ENCODE results near the gene THEMIS2. TPM values are rescaled to one million over a fixed set of nuclear protein-coding genes. Genes with fewer than 3 reads are reported as not detected.

Gene THEMIS2
- total and polyA plus RNA-seq, 2 of the 8 experiments (the other 6 are each of a cell fraction or from before 2014, with no cell fraction given), result 12.4 to 28.0 TPM

DNA sequence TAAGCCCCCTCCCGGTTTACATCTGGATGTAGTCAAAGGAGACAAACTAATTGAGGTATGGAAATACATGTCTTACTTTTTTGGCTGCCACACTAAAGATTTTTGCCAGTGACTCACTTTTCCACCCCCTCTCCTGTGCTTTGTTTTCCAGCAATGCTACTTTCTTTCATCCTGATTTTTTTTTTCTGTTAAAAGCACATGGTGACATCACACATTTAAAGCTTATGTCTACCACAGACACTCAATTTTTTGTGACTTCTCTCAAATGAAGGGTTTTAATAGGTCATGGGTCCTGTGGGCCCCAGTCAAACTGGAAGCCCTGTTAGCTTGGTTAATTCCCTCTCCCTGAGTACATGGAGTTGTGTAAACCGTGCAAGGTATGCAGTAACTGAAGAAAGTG is 39.6 kb upstream of the THEMIS2 start:
- no peak overlapping the region for H3K27ac ChIP-seq (ENCODE audit: low read depth, low read length)
- H4K20me1 ChIP-seq (replicated peaks in 1 of 2; ENCODE audit: control insufficient read depth in 1 of 2, insufficient read depth in 2 of 2, low read length in 2 of 2), result no peaks in the 10 kb centered on the region
- POLR2A ChIA-PET (ENCODE audit: partially characterized antibody), result interaction anchor here (1.0 to 3.3 kb wide), 2 partner anchors 9 to 161 kb away, joined by 3 to 14 read pairs; partner anchors contain the start of gene IFI6

More for the DNA sequence above, 39.6 kb upstream of the THEMIS2 start:
- Histone ChIP-seq H4K5ac (ENCODE audit: insufficient read length, low read depth, low read length) (no peak overlapping the region), H3K23me2 (ENCODE audit: low read depth, low read length) (peaks cover 4% of the 10 kb centered on the region; the same call in 1 of the 2 replicates), H3K9ac (replicated peaks in 1 of 4; ENCODE audit: extremely low read depth in 1 of 4, low read depth in 3 of 4, low read length in 3 of 4) (no peak overlapping the region), H4K8ac (ENCODE audit: extremely low read depth, insufficient read depth, low read length) (no peak overlapping the region), H2AFZ (ENCODE audit: low read length) (no peak overlapping the region), H4K91ac (replicated peaks; ENCODE audit: insufficient read length, low read length) (no peak overlapping the region), H3K4me1 (replicated peaks in 1 of 4; ENCODE audit: control insufficient read depth in 3 of 4, insufficient read depth in 4 of 4, low read length in 3 of 4) (no peaks in the 10 kb centered on the region; a peak in 2 of 7 replicates), H3K4ac (replicated peaks; ENCODE audit: insufficient read length, low read depth, low read length) (no peak overlapping the region), H3K9me3 (ENCODE audit: insufficient read depth in 2 of 2, low read depth in 1 of 2, low read length in 1 of 2) (no peaks in the 10 kb centered on the region), H2BK20ac (ENCODE audit: low read length) (no peak overlapping the region), H2AK5ac (ENCODE audit: low read depth, low read length) (no peak overlapping the region), H3K4me2 (ENCODE audit: insufficient read depth in 1 of 2, low read depth in 2 of 2, low read length in 2 of 2) (no peak overlapping the region; a peak in 1 of 4 replicates), H2BK5ac (ENCODE audit: low read depth, low read length) (no peak overlapping the region), H3K4me3 (ENCODE audit: extremely low read depth in 1 of 4, insufficient read depth in 2 of 4, low read depth in 3 of 4, low read length in 4 of 4) (no peak overlapping the region), H3K14ac (ENCODE audit: insufficient read length) (no peak overlapping the region), H2BK15ac (ENCODE audit: low read length) (no peak overlapping the region), H3K27me3 (replicated peaks in 1 of 4; ENCODE audit: control insufficient read depth in 3 of 4, extremely low read depth in 1 of 4, insufficient read depth in 3 of 4, low read length in 3 of 4) (no peaks in the 10 kb centered on the region), H3K79me1 (ENCODE audit: low read depth, low read length) (0 out of 2 replicates have a peak, but pooled peaks cover 2% of the 10 kb centered on the region), H2BK120ac (replicated peaks; ENCODE audit: low read depth, low read length) (no peak overlapping the region), H2BK12ac (ENCODE audit: low read depth, low read length) (no peak overlapping the region), H3K79me2 (ENCODE audit: control insufficient read depth in 1 of 2, insufficient read depth in 2 of 2, low read length in 2 of 2) (peaks cover 17 to 58% of the 10 kb centered on the region in 2 experiments), H3K18ac (ENCODE audit: extremely low read depth, low read length) (no peak overlapping the region), H3K23ac (ENCODE audit: insufficient read length) (no peak overlapping the region), H3K56ac (replicated peaks; ENCODE audit: insufficient read length, low read depth, low read length) (no peak overlapping the region), H3K36me3 (ENCODE audit: control insufficient read depth in 2 of 4, insufficient read depth in 4 of 4, low read length in 3 of 4) (peaks cover 5 to 24% (median 10%) of the 10 kb centered on the region in 4 experiments; a peak in 6 of 8 replicates)
- TF ChIP-seq SAP30 (IDR thresholded peaks at IDR 0.05; ENCODE audit: insufficient read depth, insufficient replicate concordance, low read length), result no peak
- WGBS, 2 experiments (ENCODE audit: extremely low coverage in 1 of 2, insufficient coverage in 1 of 2, insufficient read length in 1 of 2, insufficient replicate concordance in 2 of 2, low coverage in 1 of 2, low lambda C conversion rate in 2 of 2, missing lambda C conversion rate in 1 of 2), result 94% methylated on average over 2 of the region's 2 CpGs; no CpG with 5 or more reads in 1 of the 2 experiments
- no peak for DNase-seq (ENCODE audit: low read depth in 1 of 2, low spot score in 2 of 2)
- FAIRE-seq, result no peak
- CTCF ChIA-PET (ENCODE audit: partially characterized antibody), result interaction anchor here (0.6 kb wide), 1 partner anchor 45 kb away, joined by 3 read pairs; no protein-coding TSS in a partner anchor
